HT-29 (cell line): ENCODE data around the gene ACAD11. TPM values are rescaled to one million over a fixed set of nuclear protein-coding genes. Genes with fewer than 3 reads are reported as not detected.

ENCODE experiments used
- DNase-seq: peaks from one replicate; pipeline ENCODE4 v3.0.0-alpha.2; 2015; ENCODE audit warnings: low spot score
- total RNA-seq: library from RNA; depleted of rRNA; stranded (reverse); fragments of >200 nt; shearing (Covaris generic); gene quantifications from 2 replicates; pipeline ENCODE4 v1.2.3, GENCODE V29; 2014; rRNA removed

ACAD11 gene
- total RNA-seq, 1 experiment from 2014 or later: 10.9 TPM

DNA sequence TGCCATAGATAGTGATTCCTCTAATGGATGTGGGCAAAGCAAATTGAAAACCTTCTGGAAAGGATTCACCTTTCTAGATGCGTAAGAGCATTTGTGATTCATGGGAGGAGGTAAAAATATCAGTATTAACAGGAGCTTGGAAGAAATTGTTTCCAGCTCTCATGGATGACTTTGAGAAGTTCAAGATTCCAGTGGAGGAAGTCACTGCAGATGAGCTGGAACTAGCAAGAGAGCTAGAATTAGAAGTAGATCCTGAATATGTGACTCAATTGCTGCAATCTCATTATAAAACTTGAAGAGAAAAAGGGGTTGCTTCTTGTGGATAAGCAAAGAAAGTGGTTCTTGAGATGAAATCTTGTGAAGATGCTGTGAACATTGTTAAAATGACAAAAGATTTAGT lies 150.5 kb downstream of the ACAD11 start:
- no peak for DNase-seq

Other genes with a start within 250 kb of the ACAD11 start
- gene DNAJC13, start 242.3 kb downstream of the ACAD11 start, total RNA-seq: 12.8 TPM in 2 replicates
- gene ACKR4, start 62.5 kb downstream of the ACAD11 start, total RNA-seq: 0.37 and 0.43 TPM in 2 replicates
- 104 and 110 TPM in 2 replicates for gene UBA5, start 520 bp upstream of the ACAD11 start, total RNA-seq
- 8.8 and 13.5 TPM in 2 replicates for gene NPHP3, start 62.6 kb upstream of the ACAD11 start, total RNA-seq